ENCODE data around the gene TANGO6. TPM values are rescaled to one million over a fixed set of nuclear protein-coding genes. Genes with fewer than 3 reads are reported as not detected.
"Not testable (repeated sequence)": the region's sequence is repeated elsewhere in the genome, so short reads cannot be mapped to it uniquely, and the experiment has no call there.

Gene TANGO6
- total RNA-seq, 1 donor from 2014 or later = 21.1 TPM

DNA sequence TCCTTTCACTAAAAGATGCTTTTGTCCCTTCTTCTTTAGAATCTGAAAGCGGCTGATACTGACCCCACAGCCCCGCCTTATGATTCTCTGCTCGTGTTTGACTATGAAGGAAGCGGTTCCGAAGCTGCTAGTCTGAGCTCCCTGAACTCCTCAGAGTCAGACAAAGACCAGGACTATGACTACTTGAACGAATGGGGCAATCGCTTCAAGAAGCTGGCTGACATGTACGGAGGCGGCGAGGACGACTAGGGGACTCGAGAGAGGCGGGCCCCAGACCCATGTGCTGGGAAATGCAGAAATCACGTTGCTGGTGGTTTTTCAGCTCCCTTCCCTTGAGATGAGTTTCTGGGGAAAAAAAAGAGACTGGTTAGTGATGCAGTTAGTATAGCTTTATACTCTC lies 10.1 kb upstream of the TANGO6 start:
- TF ChIP-seq, protein P1, sequence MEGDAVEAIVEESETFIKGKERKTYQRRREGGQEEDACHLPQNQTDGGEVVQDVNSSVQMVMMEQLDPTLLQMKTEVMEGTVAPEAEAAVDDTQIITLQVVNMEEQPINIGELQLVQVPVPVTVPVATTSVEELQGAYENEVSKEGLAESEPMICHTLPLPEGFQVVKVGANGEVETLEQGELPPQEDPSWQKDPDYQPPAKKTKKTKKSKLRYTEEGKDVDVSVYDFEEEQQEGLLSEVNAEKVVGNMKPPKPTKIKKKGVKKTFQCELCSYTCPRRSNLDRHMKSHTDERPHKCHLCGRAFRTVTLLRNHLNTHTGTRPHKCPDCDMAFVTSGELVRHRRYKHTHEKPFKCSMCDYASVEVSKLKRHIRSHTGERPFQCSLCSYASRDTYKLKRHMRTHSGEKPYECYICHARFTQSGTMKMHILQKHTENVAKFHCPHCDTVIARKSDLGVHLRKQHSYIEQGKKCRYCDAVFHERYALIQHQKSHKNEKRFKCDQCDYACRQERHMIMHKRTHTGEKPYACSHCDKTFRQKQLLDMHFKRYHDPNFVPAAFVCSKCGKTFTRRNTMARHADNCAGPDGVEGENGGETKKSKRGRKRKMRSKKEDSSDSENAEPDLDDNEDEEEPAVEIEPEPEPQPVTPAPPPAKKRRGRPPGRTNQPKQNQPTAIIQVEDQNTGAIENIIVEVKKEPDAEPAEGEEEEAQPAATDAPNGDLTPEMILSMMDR (conservative IDR thresholded peaks at IDR 0.05) = no peak
- H3K4me1 Mint-ChIP-seq = no peaks in the 10 kb centered on the region
- no peak overlapping the region for H3K27ac Mint-ChIP-seq (ENCODE audit: unreplicated experiment)
- no peaks in the 10 kb centered on the region for H3K9me3 Mint-ChIP-seq
- H3K4me3 Mint-ChIP-seq = no peak overlapping the region
- no peak for DNase-seq (ENCODE audit: low read depth, low spot score)
- H3K27me3 Mint-ChIP-seq (ENCODE audit: low read depth) = no peaks in the 10 kb centered on the region
- H3K36me3 Mint-ChIP-seq (ENCODE audit: low read depth) = no peaks in the 10 kb centered on the region

DNA sequence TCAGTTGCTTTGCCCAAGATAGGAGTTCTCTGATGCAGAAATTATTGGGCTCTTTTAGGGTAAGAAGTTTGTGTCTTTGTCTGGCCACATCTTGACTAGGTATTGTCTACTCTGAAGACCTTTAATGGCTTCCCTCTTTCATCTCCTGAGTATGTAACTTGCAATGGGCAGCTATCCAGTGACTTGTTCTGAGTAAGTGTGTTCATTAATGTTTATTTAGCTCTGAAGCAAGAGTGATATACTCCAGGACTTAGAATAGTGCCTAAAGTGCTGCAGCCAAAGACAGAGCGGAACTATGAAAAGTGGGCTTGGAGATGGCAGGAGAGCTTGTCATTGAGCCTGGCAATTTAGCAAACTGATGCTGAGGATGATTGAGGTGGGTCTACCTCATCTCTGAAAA lies 8.8 kb upstream of the TANGO6 start:
- H3K4me3 Mint-ChIP-seq = no peak overlapping the region
- H3K36me3 Mint-ChIP-seq (ENCODE audit: low read depth) = no peaks in the 10 kb centered on the region
- no peak overlapping the region for H3K27ac Mint-ChIP-seq (ENCODE audit: unreplicated experiment)
- no peaks in the 10 kb centered on the region for H3K9me3 Mint-ChIP-seq
- DNase-seq (ENCODE audit: low read depth, low spot score) = no peak
- H3K4me1 Mint-ChIP-seq = no peaks in the 10 kb centered on the region
- TF ChIP-seq, protein P1 (conservative IDR thresholded peaks at IDR 0.05) = no peak
- no peaks in the 10 kb centered on the region for H3K27me3 Mint-ChIP-seq (ENCODE audit: low read depth)

DNA sequence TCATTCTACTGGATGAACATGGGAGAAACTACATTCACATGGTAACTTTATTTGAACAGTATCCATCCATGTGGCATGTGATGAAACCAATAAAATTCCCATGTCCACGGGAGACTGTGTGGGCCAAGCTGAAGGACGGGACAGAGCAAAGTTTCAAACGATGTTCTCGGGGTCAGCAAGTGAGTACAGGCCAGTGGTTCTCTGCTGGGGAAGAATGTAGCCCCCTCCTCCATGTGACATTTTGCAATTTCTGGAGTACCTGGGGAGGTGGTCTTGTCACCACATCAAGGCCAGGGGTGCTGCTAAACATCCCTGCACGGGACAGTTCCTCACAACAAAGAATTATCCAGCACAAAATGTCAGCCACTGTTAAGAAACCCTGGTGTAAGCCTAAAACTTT lies 7.4 kb upstream of the TANGO6 start:
- Mint-ChIP-seq H3K27ac (ENCODE audit: unreplicated experiment) (no peak overlapping the region), H3K4me3 (no peak overlapping the region)

DNA sequence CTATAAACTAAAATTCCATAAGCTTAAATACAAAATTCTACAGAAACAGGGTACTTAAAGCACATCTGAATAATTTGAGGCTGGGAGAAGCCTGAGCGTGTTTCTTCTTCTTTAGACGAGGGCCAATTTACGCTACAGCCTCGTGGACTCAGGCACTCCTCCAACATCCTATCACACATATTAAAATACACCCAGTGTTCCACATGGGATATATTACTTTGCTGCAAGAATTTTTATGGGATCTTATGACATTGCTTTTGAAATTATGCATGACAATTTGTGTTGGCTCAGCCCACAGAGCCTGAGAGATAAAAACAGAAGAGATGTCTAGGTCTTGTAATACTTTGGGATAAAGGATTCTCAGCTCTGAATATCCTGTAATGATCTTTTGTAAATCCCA lies 3.5 kb upstream of the TANGO6 start:
- Mint-ChIP-seq H3K9me3 (no peaks in the 10 kb centered on the region), H3K36me3 (ENCODE audit: low read depth) (no peaks in the 10 kb centered on the region), H3K27ac (ENCODE audit: unreplicated experiment) (no peak overlapping the region), H3K4me1 (peaks cover 14% of the 10 kb centered on the region), H3K4me3 (no peak overlapping the region), H3K27me3 (ENCODE audit: low read depth) (no peaks in the 10 kb centered on the region)
- TF ChIP-seq, protein P1 (conservative IDR thresholded peaks at IDR 0.05) = no peak
- DNase-seq (ENCODE audit: low read depth, low spot score) = no peak

More for the DNA sequence above, 7.4 kb upstream of the TANGO6 start:
- Mint-ChIP-seq H3K27me3 (ENCODE audit: low read depth) (no peaks in the 10 kb centered on the region), H3K36me3 (ENCODE audit: low read depth) (no peaks in the 10 kb centered on the region), H3K9me3 (no peaks in the 10 kb centered on the region), H3K4me1 (no peaks in the 10 kb centered on the region)
- TF ChIP-seq, protein P1 (conservative IDR thresholded peaks at IDR 0.05) = no peak
- DNase-seq (ENCODE audit: low read depth, low spot score) = no peak

DNA sequence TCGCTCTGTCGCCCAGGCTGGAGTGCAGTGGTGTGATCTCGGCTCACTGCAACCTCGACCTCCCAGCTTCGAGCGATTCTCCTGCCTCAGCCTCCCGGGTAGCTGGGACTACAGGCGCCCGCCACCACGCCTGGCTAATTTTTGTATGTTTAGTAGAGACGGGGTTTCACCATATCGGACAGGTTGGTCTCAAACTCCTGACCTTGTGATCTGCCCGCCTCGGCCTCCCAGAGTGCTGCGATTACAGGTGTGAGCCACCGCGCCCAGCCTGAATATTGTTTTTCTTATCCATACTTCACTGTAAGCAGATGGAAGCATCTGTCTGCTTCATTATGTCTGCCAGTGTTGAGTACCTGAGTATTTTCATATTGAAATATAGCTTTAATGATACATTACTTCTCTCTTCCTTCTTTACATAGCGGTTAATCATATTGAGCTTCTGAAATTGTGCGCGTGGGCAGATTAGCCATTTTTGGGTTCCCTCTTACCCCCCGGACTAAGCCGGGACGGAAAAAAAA lies 308 bp upstream of the TANGO6 start:
- not testable (repeated sequence) for H3K36me3 Mint-ChIP-seq (ENCODE audit: low read depth); DNase-seq (ENCODE audit: low read depth, low spot score); H3K9me3 Mint-ChIP-seq; H3K27ac Mint-ChIP-seq (ENCODE audit: unreplicated experiment); H3K27me3 Mint-ChIP-seq (ENCODE audit: low read depth)
- peak overlapping the region; percentile 87 for H3K4me3 Mint-ChIP-seq
- H3K4me1 Mint-ChIP-seq = peaks cover 20% of the 10 kb centered on the region

DNA sequence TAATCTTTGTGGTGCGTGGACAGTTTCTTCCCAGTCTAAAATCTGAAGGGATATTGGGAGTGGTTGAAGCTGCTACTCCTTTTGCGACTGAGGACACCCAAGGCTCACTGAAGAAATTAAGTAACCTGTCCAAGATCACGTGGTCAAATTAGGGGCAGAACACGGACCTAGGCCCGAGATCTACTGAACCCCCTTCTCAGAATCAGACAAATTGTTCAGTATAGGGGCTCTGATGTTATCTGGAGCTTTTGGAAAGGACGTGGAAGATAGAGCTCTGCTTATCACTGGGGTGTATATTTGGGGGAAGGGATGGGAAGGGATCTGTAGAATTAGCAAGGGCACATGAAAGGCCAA lies 857 bp downstream of the TANGO6 start:
- H3K4me3 Mint-ChIP-seq = peak overlapping the region; percentile 87
- H3K36me3 Mint-ChIP-seq (ENCODE audit: low read depth) = no peaks in the 10 kb centered on the region
- DNase-seq (ENCODE audit: low read depth, low spot score) = no peak
- H3K9me3 Mint-ChIP-seq = no peaks in the 10 kb centered on the region
- peaks cover 20% of the 10 kb centered on the region for H3K4me1 Mint-ChIP-seq
- H3K27me3 Mint-ChIP-seq (ENCODE audit: low read depth) = no peaks in the 10 kb centered on the region
- TF ChIP-seq, protein P1 (conservative IDR thresholded peaks at IDR 0.05) = no peak
- H3K27ac Mint-ChIP-seq (ENCODE audit: unreplicated experiment) = peak overlapping the region; percentile 36

Measured in neural crest cell (in vitro differentiated cells).